HEK293 (cell line): Measurements from ENCODE around the gene PNRC1.

ENCODE experiments used
- CTCF ChIA-PET: fragments of 350-600 bp; formaldehyde crosslinking; extraction: SDS; loops from one replicate; lab custom pipeline; 2021; ENCODE audit warnings: antibody characterized with exemption; lab: Yijun Ruan, JAX
- POLR2A ChIA-PET: fragments of 300-600 bp; formaldehyde crosslinking; extraction: SDS; loops from one replicate; lab custom pipeline; 2020; ENCODE audit warnings: antibody characterized with exemption, inconsistent platforms; lab: Yijun Ruan, JAX
- H3K27ac ChIP-seq: fragments of 200-500 bp; sonication (Bioruptor generic); 2 replicates; pipeline ENCODE4 v1.5.1; 2014; ENCODE audit warnings: low read depth, low read length, control low read depth, inconsistent platforms; ENCODE audit errors: extremely low read depth
- H3K36me3 ChIP-seq, 2 experiments: fragments of 200-500 bp in 1 of 2; sonication (Bioruptor generic) in 1 of 2; 1 replicate in 1 of 2; 2 replicates in 1 of 2; pipeline ENCODE4 v1.5.1; 2014 to 2017; ENCODE audit warnings: inconsistent platforms in 2 of 2, low read length in 2 of 2; ENCODE audit not compliant: control insufficient read depth in 2 of 2, insufficient read depth in 1 of 2
- H3K4me1 ChIP-seq: fragments of 200-500 bp; sonication (Bioruptor generic); 2 replicates; pipeline ENCODE4 v1.5.1; 2014; ENCODE audit warnings: mild to moderate bottlenecking, low read length, inconsistent platforms; ENCODE audit not compliant: control insufficient read depth, insufficient read depth
- H3K4me3 ChIP-seq: 2 replicates; pipeline ENCODE4 v1.5.1; 2011; ENCODE audit warnings: low read depth, mild to moderate bottlenecking, control low read depth, low read length, moderate library complexity
- H3K9me3 ChIP-seq: fragments of 200-500 bp; sonication (Bioruptor generic); 2 replicates; pipeline ENCODE4 v1.5.1; 2014; ENCODE audit warnings: low read depth, low read length, inconsistent platforms; ENCODE audit not compliant: control insufficient read depth, insufficient read depth
- SCRT2 ChIP-seq: fragments of 450-650 bp; formaldehyde crosslinking; IDR thresholded peaks from 2 replicates; pipeline ENCODE4 v1.5.1; 2016; ENCODE audit warnings: missing biosample characterization, missing genetic modification characterization
- SP2 ChIP-seq: fragments of 450-650 bp; formaldehyde crosslinking; IDR thresholded peaks from 2 replicates; pipeline ENCODE4 v1.5.1; 2016; ENCODE audit warnings: missing biosample characterization, missing genetic modification characterization
- ZNF10 ChIP-seq: fragments of 450-650 bp; formaldehyde crosslinking; IDR thresholded peaks from 2 replicates; pipeline ENCODE4 v1.5.1; 2017; ENCODE audit warnings: missing biosample characterization, missing genetic modification characterization
- ZNF266 ChIP-seq: fragments of 450-650 bp; formaldehyde crosslinking; IDR thresholded peaks from 2 replicates; pipeline ENCODE4 v1.5.1; 2016; ENCODE audit warnings: missing biosample characterization, missing genetic modification characterization, low read depth
- ZNF350 ChIP-seq: fragments of 450-650 bp; formaldehyde crosslinking; IDR thresholded peaks from 2 replicates; pipeline ENCODE4 v1.5.0; 2017; ENCODE audit warnings: missing biosample characterization, mild to moderate bottlenecking, missing genetic modification characterization
- ZNF354C ChIP-seq: fragments of 450-650 bp; formaldehyde crosslinking; IDR thresholded peaks from 2 replicates; pipeline ENCODE4 v1.5.1; 2016; ENCODE audit warnings: missing biosample characterization, missing genetic modification characterization, low read depth, borderline replicate concordance
- ZNF501 ChIP-seq: fragments of 450-650 bp; formaldehyde crosslinking; IDR thresholded peaks from 2 replicates; pipeline ENCODE4 v1.5.1; 2016; ENCODE audit warnings: missing biosample characterization, missing genetic modification characterization
- ZNF510 ChIP-seq: fragments of 450-650 bp; formaldehyde crosslinking; IDR thresholded peaks from 2 replicates; pipeline ENCODE4 v1.5.1; 2018; ENCODE audit warnings: mild to moderate bottlenecking, missing genetic modification characterization, missing biosample characterization; ENCODE audit not compliant: insufficient replicate concordance
- ZNF514 ChIP-seq: fragments of 450-650 bp; formaldehyde crosslinking; IDR thresholded peaks from 2 replicates; pipeline ENCODE4 v1.5.1; 2016; ENCODE audit warnings: missing biosample characterization, missing genetic modification characterization
- ZNF530 ChIP-seq: fragments of 450-650 bp; formaldehyde crosslinking; IDR thresholded peaks from 2 replicates; pipeline ENCODE4 v1.5.1; 2016; ENCODE audit warnings: low read depth, missing biosample characterization, missing genetic modification characterization
- ZNF629 ChIP-seq: fragments of 450-650 bp; formaldehyde crosslinking; IDR thresholded peaks from 2 replicates; pipeline ENCODE4 v1.5.1; 2017; ENCODE audit warnings: missing biosample characterization, missing genetic modification characterization
- ZNF707 ChIP-seq: fragments of 450-650 bp; formaldehyde crosslinking; IDR thresholded peaks from 2 replicates; pipeline ENCODE4 v1.5.1; 2016; ENCODE audit warnings: missing biosample characterization, missing genetic modification characterization
- ZNF843 ChIP-seq: fragments of 450-650 bp; formaldehyde crosslinking; IDR thresholded peaks from 2 replicates; pipeline ENCODE4 v1.5.1; 2016; ENCODE audit warnings: missing biosample characterization, missing genetic modification characterization
- TF ChIP-seq, protein P1 (sequence below): fragments of 450-650 bp; formaldehyde crosslinking; IDR thresholded peaks from 2 replicates; pipeline ENCODE4; 2016; ENCODE audit warnings: missing biosample characterization, missing genetic modification characterization
- TF ChIP-seq, protein P2 (sequence below): fragments of 450-650 bp; formaldehyde crosslinking; IDR thresholded peaks from 2 replicates; pipeline ENCODE4 v1.5.1; 2016; ENCODE audit warnings: missing biosample characterization, missing genetic modification characterization
- TF ChIP-seq, protein P3 (sequence below): fragments of 450-650 bp; formaldehyde crosslinking; IDR thresholded peaks from 2 replicates; pipeline ENCODE4 v1.5.1; 2016; ENCODE audit warnings: missing biosample characterization, missing genetic modification characterization
- TF ChIP-seq, protein P4 (sequence below): fragments of 450-650 bp; formaldehyde crosslinking; IDR thresholded peaks from 2 replicates; pipeline ENCODE4 v1.5.1; 2017; ENCODE audit warnings: missing biosample characterization, missing genetic modification characterization
- TF ChIP-seq, protein P5 (sequence below): fragments of 450-650 bp; formaldehyde crosslinking; IDR thresholded peaks from 2 replicates; pipeline ENCODE4 v1.5.1; 2016; ENCODE audit warnings: missing biosample characterization, missing genetic modification characterization
- TF ChIP-seq, protein P6 (sequence below): fragments of 450-650 bp; formaldehyde crosslinking; IDR thresholded peaks from 2 replicates; pipeline ENCODE4 v1.5.1; 2016; ENCODE audit warnings: missing biosample characterization, missing genetic modification characterization

PNRC1 gene

DNA sequence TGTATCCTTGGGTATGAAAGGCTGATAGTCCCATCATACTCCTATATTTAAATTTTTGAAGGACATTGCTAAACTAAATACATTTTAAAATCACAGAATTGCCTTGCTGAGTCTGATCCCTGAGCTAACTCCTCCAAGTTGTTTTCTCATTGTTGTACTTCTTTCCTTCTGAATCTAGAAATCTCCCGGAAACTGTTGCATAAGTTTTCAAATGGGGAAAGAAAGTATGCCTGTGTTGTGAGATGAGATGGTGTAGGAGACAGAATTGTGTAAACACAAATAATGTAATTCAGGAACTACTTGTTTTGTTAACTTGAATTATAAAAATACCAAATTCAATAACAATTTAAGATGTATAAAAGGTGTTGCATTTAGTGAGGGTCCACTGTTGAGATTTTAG lies 7.3 kb downstream of the PNRC1 start:
- ChIA-PET POLR2A (interaction anchor here (10.4 kb wide), 1 partner anchor 29 kb away, joined by 84 read pairs; the partner anchor contains the start of gene SRSF12), CTCF (interaction anchor here (1.1 to 1.2 kb wide), 2 partner anchors 105 to 155 kb away, joined by 3 read pairs; no protein-coding TSS in a partner anchor)
- Histone ChIP-seq H3K36me3 (peaks cover 28 to 30% of the 10 kb centered on the region in 2 experiments), H3K4me1 (peaks cover 4% of the 10 kb centered on the region; the same call in 1 of the 2 replicates), H3K27ac (no peak overlapping the region), H3K9me3 (no peaks in the 10 kb centered on the region), H3K4me3 (no peak overlapping the region)
- TF ChIP-seq ZNF629 (tag by site-specific recombination) = no peak
- TF ChIP-seq, protein P1, sequence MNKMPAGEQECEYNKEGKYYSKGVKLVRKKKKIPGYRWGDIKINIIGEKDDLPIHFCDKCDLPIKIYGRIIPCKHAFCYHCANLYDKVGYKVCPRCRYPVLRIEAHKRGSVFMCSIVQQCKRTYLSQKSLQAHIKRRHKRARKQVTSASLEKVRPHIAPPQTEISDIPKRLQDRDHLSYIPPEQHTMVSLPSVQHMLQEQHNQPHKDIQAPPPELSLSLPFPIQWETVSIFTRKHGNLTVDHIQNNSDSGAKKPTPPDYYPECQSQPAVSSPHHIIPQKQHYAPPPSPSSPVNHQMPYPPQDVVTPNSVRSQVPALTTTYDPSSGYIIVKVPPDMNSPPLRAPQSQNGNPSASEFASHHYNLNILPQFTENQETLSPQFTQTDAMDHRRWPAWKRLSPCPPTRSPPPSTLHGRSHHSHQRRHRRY (tag by site-specific recombination) = no peak
- TF ChIP-seq, protein P2, sequence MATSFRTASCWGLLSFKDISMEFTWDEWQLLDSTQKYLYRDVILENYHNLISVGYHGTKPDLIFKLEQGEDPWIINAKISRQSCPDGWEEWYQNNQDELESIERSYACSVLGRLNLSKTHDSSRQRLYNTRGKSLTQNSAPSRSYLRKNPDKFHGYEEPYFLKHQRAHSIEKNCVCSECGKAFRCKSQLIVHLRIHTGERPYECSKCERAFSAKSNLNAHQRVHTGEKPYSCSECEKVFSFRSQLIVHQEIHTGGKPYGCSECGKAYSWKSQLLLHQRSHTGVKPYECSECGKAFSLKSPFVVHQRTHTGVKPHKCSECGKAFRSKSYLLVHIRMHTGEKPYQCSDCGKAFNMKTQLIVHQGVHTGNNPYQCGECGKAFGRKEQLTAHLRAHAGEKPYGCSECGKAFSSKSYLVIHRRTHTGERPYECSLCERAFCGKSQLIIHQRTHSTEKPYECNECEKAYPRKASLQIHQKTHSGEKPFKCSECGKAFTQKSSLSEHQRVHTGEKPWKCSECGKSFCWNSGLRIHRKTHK (tag by site-specific recombination) = no peak

DNA sequence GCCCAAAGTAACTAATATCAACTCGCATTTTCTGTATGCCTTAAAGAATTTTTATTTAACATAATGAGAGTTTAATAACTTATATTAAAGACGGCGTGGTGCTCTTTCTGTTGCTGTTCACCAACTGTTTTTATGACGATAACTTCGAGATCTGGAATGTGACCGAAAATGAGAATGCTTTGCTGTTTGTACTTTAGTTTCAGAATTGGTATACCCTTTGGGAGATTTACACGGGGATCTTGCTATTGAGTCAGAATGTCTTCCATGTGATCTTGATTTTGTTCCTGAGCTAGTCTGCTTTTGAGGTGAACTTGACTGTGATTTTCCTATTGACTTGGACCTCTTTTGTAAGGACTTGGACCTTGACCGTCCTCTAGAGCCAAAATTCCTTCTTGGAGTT lies 17.9 kb downstream of the PNRC1 start:
- Histone ChIP-seq H3K4me3 (no peak overlapping the region), H3K36me3 (peaks cover 35 to 38% of the 10 kb centered on the region in 2 experiments), H3K27ac (no peak overlapping the region), H3K9me3 (no peaks in the 10 kb centered on the region), H3K4me1 (no peaks in the 10 kb centered on the region)
- TF ChIP-seq ZNF514 (no peak), ZNF354C (no peak), ZNF843 (tag by site-specific recombination) (no peak), ZNF530 (tag by site-specific recombination) (no peak), ZNF707 (tag by site-specific recombination) (no peak), SP2 (tag by site-specific recombination) (no peak)
- TF ChIP-seq, protein P3, sequence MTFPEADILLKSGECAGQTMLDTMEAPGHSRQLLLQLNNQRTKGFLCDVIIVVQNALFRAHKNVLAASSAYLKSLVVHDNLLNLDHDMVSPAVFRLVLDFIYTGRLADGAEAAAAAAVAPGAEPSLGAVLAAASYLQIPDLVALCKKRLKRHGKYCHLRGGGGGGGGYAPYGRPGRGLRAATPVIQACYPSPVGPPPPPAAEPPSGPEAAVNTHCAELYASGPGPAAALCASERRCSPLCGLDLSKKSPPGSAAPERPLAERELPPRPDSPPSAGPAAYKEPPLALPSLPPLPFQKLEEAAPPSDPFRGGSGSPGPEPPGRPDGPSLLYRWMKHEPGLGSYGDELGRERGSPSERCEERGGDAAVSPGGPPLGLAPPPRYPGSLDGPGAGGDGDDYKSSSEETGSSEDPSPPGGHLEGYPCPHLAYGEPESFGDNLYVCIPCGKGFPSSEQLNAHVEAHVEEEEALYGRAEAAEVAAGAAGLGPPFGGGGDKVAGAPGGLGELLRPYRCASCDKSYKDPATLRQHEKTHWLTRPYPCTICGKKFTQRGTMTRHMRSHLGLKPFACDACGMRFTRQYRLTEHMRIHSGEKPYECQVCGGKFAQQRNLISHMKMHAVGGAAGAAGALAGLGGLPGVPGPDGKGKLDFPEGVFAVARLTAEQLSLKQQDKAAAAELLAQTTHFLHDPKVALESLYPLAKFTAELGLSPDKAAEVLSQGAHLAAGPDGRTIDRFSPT (tag by site-specific recombination) = no peak
- TF ChIP-seq, protein P4, sequence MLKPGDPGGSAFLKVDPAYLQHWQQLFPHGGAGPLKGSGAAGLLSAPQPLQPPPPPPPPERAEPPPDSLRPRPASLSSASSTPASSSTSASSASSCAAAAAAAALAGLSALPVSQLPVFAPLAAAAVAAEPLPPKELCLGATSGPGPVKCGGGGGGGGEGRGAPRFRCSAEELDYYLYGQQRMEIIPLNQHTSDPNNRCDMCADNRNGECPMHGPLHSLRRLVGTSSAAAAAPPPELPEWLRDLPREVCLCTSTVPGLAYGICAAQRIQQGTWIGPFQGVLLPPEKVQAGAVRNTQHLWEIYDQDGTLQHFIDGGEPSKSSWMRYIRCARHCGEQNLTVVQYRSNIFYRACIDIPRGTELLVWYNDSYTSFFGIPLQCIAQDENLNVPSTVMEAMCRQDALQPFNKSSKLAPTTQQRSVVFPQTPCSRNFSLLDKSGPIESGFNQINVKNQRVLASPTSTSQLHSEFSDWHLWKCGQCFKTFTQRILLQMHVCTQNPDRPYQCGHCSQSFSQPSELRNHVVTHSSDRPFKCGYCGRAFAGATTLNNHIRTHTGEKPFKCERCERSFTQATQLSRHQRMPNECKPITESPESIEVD (tag by site-specific recombination) = no peak
- TF ChIP-seq, all 188 proteins: peak for 0
- POLR2A ChIA-PET = interaction anchor here (1.1 to 1.6 kb wide), 2 partner anchors 13 to 18 kb away, joined by 3 to 7 read pairs; partner anchors contain the start of gene PNRC1
- CTCF ChIA-PET = interaction anchor here (0.7 to 1.0 kb wide), 3 partner anchors 37 to 482 kb away, joined by 3 to 4 read pairs (median 3); no protein-coding TSS in a partner anchor

DNA sequence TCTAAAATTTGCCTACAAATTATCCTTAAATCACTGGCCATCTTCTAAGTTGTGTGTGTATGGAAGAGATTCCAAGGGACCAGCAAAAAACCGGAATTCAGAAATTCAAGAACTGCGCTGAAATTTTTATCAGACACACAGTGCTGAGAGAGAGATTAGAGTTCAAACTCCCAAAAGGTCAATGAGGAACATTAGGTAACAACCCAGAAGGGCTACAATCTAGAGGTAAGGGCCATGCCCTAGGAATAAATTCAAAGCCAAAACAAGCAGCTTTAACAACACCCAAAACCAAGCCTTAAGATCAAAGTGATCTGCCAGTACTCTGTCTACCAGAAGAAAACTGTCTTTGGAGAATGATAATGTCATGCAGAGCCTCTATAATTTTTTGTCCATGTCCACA lies 19.6 kb downstream of the PNRC1 start:
- no peaks in the 10 kb centered on the region for H3K4me1 ChIP-seq
- H3K9me3 ChIP-seq = no peaks in the 10 kb centered on the region
- CTCF ChIA-PET = no interaction called here
- no peak overlapping the region for H3K27ac ChIP-seq
- peaks cover 47 to 54% of the 10 kb centered on the region in 2 experiments for H3K36me3 ChIP-seq
- POLR2A ChIA-PET = no interaction called here
- H3K4me3 ChIP-seq = no peak overlapping the region
- no peak for TF ChIP-seq ZNF10 (tag by site-specific recombination)
- no peak for TF ChIP-seq SP2 (tag by site-specific recombination)
- TF ChIP-seq, protein P5, sequence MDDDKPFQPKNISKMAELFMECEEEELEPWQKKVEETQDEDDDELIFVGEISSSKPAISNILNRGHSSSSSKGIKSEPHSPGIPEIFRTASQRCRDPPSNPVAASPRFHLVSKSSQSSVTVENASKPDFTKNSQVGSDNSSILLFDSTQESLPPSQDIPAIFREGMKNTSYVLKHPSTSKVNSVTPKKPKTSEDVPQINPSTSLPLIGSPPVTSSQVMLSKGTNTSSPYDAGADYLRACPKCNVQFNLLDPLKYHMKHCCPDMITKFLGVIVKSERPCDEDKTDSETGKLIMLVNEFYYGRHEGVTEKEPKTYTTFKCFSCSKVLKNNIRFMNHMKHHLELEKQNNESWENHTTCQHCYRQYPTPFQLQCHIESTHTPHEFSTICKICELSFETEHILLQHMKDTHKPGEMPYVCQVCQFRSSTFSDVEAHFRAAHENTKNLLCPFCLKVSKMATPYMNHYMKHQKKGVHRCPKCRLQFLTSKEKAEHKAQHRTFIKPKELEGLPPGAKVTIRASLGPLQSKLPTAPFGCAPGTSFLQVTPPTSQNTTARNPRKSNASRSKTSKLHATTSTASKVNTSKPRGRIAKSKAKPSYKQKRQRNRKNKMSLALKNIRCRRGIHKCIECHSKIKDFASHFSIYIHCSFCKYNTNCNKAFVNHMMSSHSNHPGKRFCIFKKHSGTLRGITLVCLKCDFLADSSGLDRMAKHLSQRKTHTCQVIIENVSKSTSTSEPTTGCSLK (tag by site-specific recombination) = no peak
- no peak for TF ChIP-seq ZNF350
- TF ChIP-seq SCRT2 (tag by site-specific recombination) = no peak
- TF ChIP-seq ZNF510 (tag by site-specific recombination) = no peak
- TF ChIP-seq ZNF501 (tag by site-specific recombination) = no peak
- TF ChIP-seq, protein P6, sequence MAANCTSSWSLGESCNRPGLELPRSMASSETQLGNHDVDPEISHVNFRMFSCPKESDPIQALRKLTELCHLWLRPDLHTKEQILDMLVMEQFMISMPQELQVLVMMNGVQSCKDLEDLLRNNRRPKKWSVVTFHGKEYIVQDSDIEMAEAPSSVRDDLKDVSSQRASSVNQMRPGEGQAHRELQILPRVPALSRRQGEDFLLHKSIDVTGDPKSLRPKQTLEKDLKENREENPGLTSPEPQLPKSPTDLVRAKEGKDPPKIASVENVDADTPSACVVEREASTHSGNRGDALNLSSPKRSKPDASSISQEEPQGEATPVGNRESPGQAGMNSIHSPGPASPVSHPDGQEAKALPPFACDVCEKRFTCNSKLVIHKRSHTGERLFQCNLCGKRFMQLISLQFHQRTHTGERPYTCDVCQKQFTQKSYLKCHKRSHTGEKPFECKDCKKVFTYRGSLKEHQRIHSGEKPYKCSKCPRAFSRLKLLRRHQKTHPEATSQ (tag by site-specific recombination) = no peak
- TF ChIP-seq ZNF266 (tag by site-specific recombination) = no peak
